ENCODE measurements around the gene SGO1. TPM values are rescaled to one million over a fixed set of nuclear protein-coding genes. Genes with fewer than 3 reads are reported as not detected.

SGO1 gene
- total and polyA plus RNA-seq, 3 experiments from 2014 or later, result 0.86 to 19.4 (median 15.6) TPM

DNA sequence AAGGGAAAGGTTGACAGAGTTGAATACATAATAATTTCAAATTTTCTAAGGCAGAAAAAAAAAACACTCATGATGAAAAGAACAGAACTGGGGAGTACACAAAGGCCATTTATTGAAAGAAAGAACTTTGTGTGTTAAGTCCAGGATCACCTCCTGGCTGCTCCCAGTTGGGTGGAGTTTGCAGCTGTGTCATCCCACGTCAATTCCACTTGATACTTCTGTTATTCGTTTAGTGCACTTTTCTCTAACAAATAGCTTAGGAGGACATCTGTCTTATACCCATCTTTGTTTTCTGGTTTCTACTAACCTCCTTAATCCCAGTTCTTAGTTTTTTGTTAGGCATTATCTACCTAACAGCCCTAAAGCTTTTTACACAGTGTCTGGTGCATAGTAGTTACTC lies 44.7 kb downstream of the SGO1 start:
- Histone ChIP-seq H3K27me3 (ENCODE audit: insufficient read depth, low read length, poor library complexity, severe bottlenecking) (no peaks in the 10 kb centered on the region), H3K27ac (ENCODE audit: low read depth, low read length) (no peak overlapping the region), H3K4me3 (ENCODE audit: low read length) (no peak overlapping the region), H3K4me1 (ENCODE audit: insufficient read depth, low read length) (no peaks in the 10 kb centered on the region), H3K36me3 (ENCODE audit: insufficient read depth, low read length) (peaks cover 21% of the 10 kb centered on the region), H3K9me3 (ENCODE audit: low read length) (no peaks in the 10 kb centered on the region)
- POLR2A ChIA-PET, result no interaction called here
- peaks cover 28 to 79% (median 37%) of the 10 kb centered on the region in 3 donors for H3K36me3 Mint-ChIP-seq
- H3K4me3 Mint-ChIP-seq, result no peak overlapping the region
- peaks cover 0 to 3% (median 0%) of the 10 kb centered on the region in 5 donors for H3K9me3 Mint-ChIP-seq
- H3K27me3 Mint-ChIP-seq, result no peaks in the 10 kb centered on the region
- peaks cover 0 to 3% (median 0%) of the 10 kb centered on the region in 3 donors for H3K4me1 Mint-ChIP-seq
- CTCF ChIA-PET, result no interaction called here
- H3K27ac Mint-ChIP-seq, result peak overlapping the region in 3 of 8 donors; percentile 17 to 59 (median 32)
- no peak for DNase-seq

GRCh38 chr3:20140881-20141280 lies 45.1 kb downstream of the SGO1 start:
- Mint-ChIP-seq H3K27me3 (no peaks in the 10 kb centered on the region), H3K36me3 (peaks cover 28 to 75% (median 37%) of the 10 kb centered on the region in 3 donors), H3K4me3 (no peak overlapping the region), H3K27ac (peak overlapping the region in 4 of 8 donors; percentile 17 to 59 (median 38)), H3K4me1 (peaks cover 0 to 3% (median 0%) of the 10 kb centered on the region in 3 donors), H3K9me3 (peaks cover 0 to 3% (median 0%) of the 10 kb centered on the region in 5 donors)
- no peak overlapping the region for H3K4me3 ChIP-seq (ENCODE audit: low read length)
- H3K36me3 ChIP-seq (ENCODE audit: insufficient read depth, low read length), result peaks cover 21% of the 10 kb centered on the region
- H3K27ac ChIP-seq (ENCODE audit: low read depth, low read length), result no peak overlapping the region
- no peak for DNase-seq
- POLR2A ChIA-PET, result no interaction called here
- CTCF ChIA-PET, result no interaction called here
- no peaks in the 10 kb centered on the region for H3K9me3 ChIP-seq (ENCODE audit: low read length)
- no peaks in the 10 kb centered on the region for H3K4me1 ChIP-seq (ENCODE audit: insufficient read depth, low read length)
- no peaks in the 10 kb centered on the region for H3K27me3 ChIP-seq (ENCODE audit: insufficient read depth, low read length, poor library complexity, severe bottlenecking)

DNA sequence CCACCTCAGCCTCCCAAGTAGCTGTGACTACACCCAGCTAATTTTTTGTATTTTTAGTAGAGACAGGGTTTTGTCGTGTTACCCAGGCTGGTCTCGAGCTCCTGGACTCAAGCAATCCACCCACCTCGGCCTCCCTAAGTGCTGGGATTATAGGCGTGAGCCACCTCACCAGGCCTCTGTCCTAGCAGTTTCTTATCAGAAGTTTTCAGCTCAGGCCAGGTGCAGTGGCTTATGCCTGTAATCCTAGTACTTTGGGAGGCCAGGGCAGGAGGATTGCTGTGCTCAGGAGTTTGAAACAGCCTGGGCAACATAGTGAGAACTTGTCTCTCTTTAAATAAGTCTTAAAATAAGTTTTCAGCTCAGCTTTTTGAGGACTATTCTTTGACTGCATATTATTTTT lies 48.4 kb downstream of the SGO1 start:
- Histone ChIP-seq H3K36me3 (ENCODE audit: insufficient read depth, low read length) (peaks cover 8% of the 10 kb centered on the region), H3K9me3 (ENCODE audit: low read length) (no peaks in the 10 kb centered on the region), H3K27me3 (ENCODE audit: insufficient read depth, low read length, poor library complexity, severe bottlenecking) (no peaks in the 10 kb centered on the region), H3K4me1 (ENCODE audit: insufficient read depth, low read length) (no peaks in the 10 kb centered on the region), H3K27ac (ENCODE audit: low read depth, low read length) (no peak overlapping the region), H3K4me3 (ENCODE audit: low read length) (no peak overlapping the region)
- Mint-ChIP-seq H3K27ac (no peak overlapping the region), H3K27me3 (no peaks in the 10 kb centered on the region), H3K4me1 (peaks cover 0 to 3% (median 0%) of the 10 kb centered on the region in 3 donors), H3K36me3 (peaks cover 14 to 74% (median 31%) of the 10 kb centered on the region in 3 donors), H3K4me3 (no peak overlapping the region), H3K9me3 (peaks cover 0 to 3% (median 0%) of the 10 kb centered on the region in 5 donors)
- CTCF ChIA-PET, result no interaction called here
- DNase-seq, result no peak
- POLR2A ChIA-PET, result no interaction called here

DNA sequence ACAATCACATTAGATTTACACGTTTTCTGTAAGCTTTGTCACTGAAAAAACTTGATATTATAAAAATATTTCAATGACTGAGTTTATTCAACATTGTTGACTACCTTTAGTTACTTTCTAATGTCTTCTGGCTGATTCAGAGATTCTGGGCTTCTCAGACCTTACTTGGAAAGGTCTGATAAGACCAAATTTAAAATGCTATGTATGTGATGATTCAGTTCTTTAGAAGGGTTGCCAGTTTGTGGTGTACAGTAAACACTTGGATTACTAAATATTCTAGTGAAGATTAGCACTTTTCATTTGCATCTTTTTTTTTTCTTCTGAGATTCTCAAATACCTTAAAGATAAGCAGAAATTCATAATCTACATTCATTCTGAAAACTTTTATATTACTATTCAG lies 49.8 kb downstream of the SGO1 start:
- no peaks in the 10 kb centered on the region for H3K27me3 ChIP-seq (ENCODE audit: insufficient read depth, low read length, poor library complexity, severe bottlenecking)
- POLR2A ChIA-PET, result no interaction called here
- CTCF ChIA-PET, result no interaction called here
- no peak overlapping the region for H3K27ac ChIP-seq (ENCODE audit: low read depth, low read length)
- Mint-ChIP-seq H3K36me3 (peaks cover 8 to 67% (median 24%) of the 10 kb centered on the region in 3 donors), H3K27ac (peak overlapping the region in 1 of 8 donors; percentile 38), H3K4me3 (no peak overlapping the region), H3K27me3 (no peaks in the 10 kb centered on the region), H3K4me1 (peaks cover 0 to 3% (median 2%) of the 10 kb centered on the region in 3 donors), H3K9me3 (no peaks in the 10 kb centered on the region)
- no peak overlapping the region for H3K4me3 ChIP-seq (ENCODE audit: low read length)
- no peaks in the 10 kb centered on the region for H3K9me3 ChIP-seq (ENCODE audit: low read length)
- no peaks in the 10 kb centered on the region for H3K4me1 ChIP-seq (ENCODE audit: insufficient read depth, low read length)
- peaks cover 7% of the 10 kb centered on the region for H3K36me3 ChIP-seq (ENCODE audit: insufficient read depth, low read length)
- no peak for DNase-seq

- Histone ChIP-seq H3K36me3 (ENCODE audit: insufficient read depth, low read length) (peaks cover 16% of the 10 kb centered on the region), H3K4me3 (ENCODE audit: low read length) (no peak overlapping the region), H3K27ac (ENCODE audit: low read depth, low read length) (no peak overlapping the region), H3K9me3 (ENCODE audit: low read length) (no peaks in the 10 kb centered on the region), H3K4me1 (ENCODE audit: insufficient read depth, low read length) (no peaks in the 10 kb centered on the region), H3K27me3 (ENCODE audit: insufficient read depth, low read length, poor library complexity, severe bottlenecking) (no peaks in the 10 kb centered on the region)
- H3K4me3 Mint-ChIP-seq, result no peak overlapping the region
- no peaks in the 10 kb centered on the region for H3K9me3 Mint-ChIP-seq
- peaks cover 14 to 73% (median 27%) of the 10 kb centered on the region in 3 donors for H3K36me3 Mint-ChIP-seq
- peaks cover 0 to 6% (median 4%) of the 10 kb centered on the region in 3 donors for H3K4me1 Mint-ChIP-seq
- no peaks in the 10 kb centered on the region for H3K27me3 Mint-ChIP-seq
- ChIA-PET POLR2A (no interaction called here), CTCF (interaction anchor here (1.4 kb wide), 1 partner anchor 89 kb away, joined by 3 read pairs; no protein-coding TSS in a partner anchor)
- peak overlapping the region in 1 of 8 donors; percentile 15 for H3K27ac Mint-ChIP-seq
- no peak for DNase-seq
These were observed 55.9 kb downstream of the SGO1 start for GRCh38 chr3:20130106-20130505.

DNA sequence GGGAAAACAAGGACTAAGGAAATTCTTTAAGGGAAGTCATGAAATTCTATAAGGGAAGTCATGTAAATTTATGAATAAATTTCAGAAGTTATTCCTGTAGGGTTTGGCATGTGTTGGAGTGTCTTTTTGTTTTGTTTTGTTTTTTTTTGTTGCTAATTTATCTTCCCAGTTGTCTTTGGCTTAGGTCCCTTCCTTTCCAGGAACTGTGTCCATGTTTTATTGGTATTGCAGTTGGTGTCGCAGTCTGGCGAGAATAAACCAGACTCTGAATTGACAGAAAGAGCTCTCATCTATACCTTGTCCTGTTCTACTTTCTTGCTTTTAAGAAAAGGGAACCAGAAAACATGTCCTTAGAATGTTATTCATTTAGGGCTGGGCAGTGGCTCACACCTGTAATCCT lies 57.6 kb downstream of the SGO1 start:
- no peak overlapping the region for H3K4me3 Mint-ChIP-seq
- peaks cover 0 to 6% (median 4%) of the 10 kb centered on the region in 3 donors for H3K4me1 Mint-ChIP-seq
- no peaks in the 10 kb centered on the region for H3K27me3 Mint-ChIP-seq
- peaks cover 23 to 75% (median 29%) of the 10 kb centered on the region in 3 donors for H3K36me3 Mint-ChIP-seq
- POLR2A ChIA-PET, result no interaction called here
- H3K36me3 ChIP-seq (ENCODE audit: insufficient read depth, low read length), result peaks cover 28% of the 10 kb centered on the region
- no peak overlapping the region for H3K27ac ChIP-seq (ENCODE audit: low read depth, low read length)
- no peaks in the 10 kb centered on the region for H3K4me1 ChIP-seq (ENCODE audit: insufficient read depth, low read length)
- no peak for DNase-seq
- no peaks in the 10 kb centered on the region for H3K9me3 Mint-ChIP-seq
- no peak overlapping the region for H3K4me3 ChIP-seq (ENCODE audit: low read length)
- no peaks in the 10 kb centered on the region for H3K9me3 ChIP-seq (ENCODE audit: low read length)
- CTCF ChIA-PET, result no interaction called here
- no peaks in the 10 kb centered on the region for H3K27me3 ChIP-seq (ENCODE audit: insufficient read depth, low read length, poor library complexity, severe bottlenecking)
- peak overlapping the region in 4 of 8 donors; percentile 22 to 71 (median 58) for H3K27ac Mint-ChIP-seq

GRCh38 chr3:20125897-20126296 lies 60.1 kb downstream of the SGO1 start:
- Histone ChIP-seq H3K27me3 (ENCODE audit: insufficient read depth, low read length, poor library complexity, severe bottlenecking) (no peaks in the 10 kb centered on the region), H3K36me3 (ENCODE audit: insufficient read depth, low read length) (peaks cover 44% of the 10 kb centered on the region), H3K4me1 (ENCODE audit: insufficient read depth, low read length) (no peaks in the 10 kb centered on the region), H3K27ac (ENCODE audit: low read depth, low read length) (no peak overlapping the region), H3K9me3 (ENCODE audit: low read length) (no peaks in the 10 kb centered on the region), H3K4me3 (ENCODE audit: low read length) (no peak overlapping the region)
- Mint-ChIP-seq H3K27me3 (no peaks in the 10 kb centered on the region), H3K9me3 (no peaks in the 10 kb centered on the region), H3K4me1 (peaks cover 0 to 6% (median 0%) of the 10 kb centered on the region in 3 donors), H3K4me3 (no peak overlapping the region), H3K36me3 (peaks cover 29 to 86% (median 43%) of the 10 kb centered on the region in 3 donors), H3K27ac (peak overlapping the region in 2 of 8 donors; percentile 50 to 52)
- no peak for DNase-seq
- CTCF ChIA-PET, result no interaction called here
- POLR2A ChIA-PET, result no interaction called here

GRCh38 chr3:20125289-20125688 lies 60.7 kb downstream of the SGO1 start:
- no peak overlapping the region for H3K27ac ChIP-seq (ENCODE audit: low read depth, low read length)
- DNase-seq, result no peak
- Mint-ChIP-seq H3K36me3 (peaks cover 29 to 87% (median 45%) of the 10 kb centered on the region in 3 donors), H3K27ac (peak overlapping the region in 1 of 8 donors; percentile 52), H3K4me1 (peaks cover 0 to 4% (median 0%) of the 10 kb centered on the region in 3 donors), H3K27me3 (no peaks in the 10 kb centered on the region), H3K4me3 (no peak overlapping the region), H3K9me3 (no peaks in the 10 kb centered on the region)
- H3K4me3 ChIP-seq (ENCODE audit: low read length), result no peak overlapping the region
- CTCF ChIA-PET, result no interaction called here
- POLR2A ChIA-PET, result no interaction called here
- H3K36me3 ChIP-seq (ENCODE audit: insufficient read depth, low read length), result peaks cover 44% of the 10 kb centered on the region
- no peaks in the 10 kb centered on the region for H3K9me3 ChIP-seq (ENCODE audit: low read length)
- H3K4me1 ChIP-seq (ENCODE audit: insufficient read depth, low read length), result no peaks in the 10 kb centered on the region
- no peaks in the 10 kb centered on the region for H3K27me3 ChIP-seq (ENCODE audit: insufficient read depth, low read length, poor library complexity, severe bottlenecking)
